PC-3 (cell line): Measurements from ENCODE around the gene AARS2. TPM values are rescaled to one million over a fixed set of nuclear protein-coding genes. Genes with fewer than 3 reads are reported as not detected.
"Not testable (repeated sequence)": the region's sequence is repeated elsewhere in the genome, so short reads cannot be mapped to it uniquely, and the experiment has no call there.

ENCODE experiments used
- ATAC-seq: fragments of 200-7000 bp; cut with Tn5 transposase; 2 replicates; pipeline ENCODE4 v1.9.1; 2020; ENCODE audit warnings: mild to moderate bottlenecking, moderate library complexity
- BruUV-seq: library from RNA; stranded (reverse); fragments of 400-500 nt; replicated peaks from 2 replicates; lab custom pipeline; 2021; lab: Mats Ljungman, UMichigan
- CTCF ChIA-PET: fragments of 300-600 bp; sonication (Branson Sonifier 250); formaldehyde crosslinking; loops from one replicate; lab custom pipeline; 2022; ENCODE audit warnings: antibody characterized with exemption; lab: Charles Lee
- POLR2A ChIA-PET: fragments of 300-600 bp; sonication (Branson Sonifier 250); formaldehyde crosslinking; loops from one replicate; lab custom pipeline; 2022; ENCODE audit warnings: antibody characterized with exemption; ENCODE audit not compliant: unreplicated experiment; lab: Charles Lee
- DNase-seq: peaks from one replicate; pipeline ENCODE4 v3.0.0-alpha.2; 2015
- H2AFZ ChIP-seq: fragments of 300-600 bp; sonication (generic); 2 replicates; pipeline ENCODE4 v1.6.0; 2016; ENCODE audit warnings: antibody characterized with exemption, low read length
- H3F3A ChIP-seq: fragments of 300-600 bp; sonication (generic); one replicate; pipeline ENCODE4 v1.6.0; 2017; ENCODE audit warnings: antibody characterized with exemption, low read length, control low read depth, mild to moderate bottlenecking; ENCODE audit not compliant: unreplicated experiment
- H3K27ac ChIP-seq: fragments of 300-600 bp; sonication (generic); 2 replicates; pipeline ENCODE4 v1.5.1; 2016; ENCODE audit warnings: mild to moderate bottlenecking, low read length
- H3K27me3 ChIP-seq: fragments of 300-600 bp; sonication (generic); 2 replicates; pipeline ENCODE4 v1.6.1; 2016; ENCODE audit warnings: low read length, mixed read lengths
- H3K36me3 ChIP-seq: fragments of 300-600 bp; sonication (generic); 2 replicates; pipeline ENCODE4 v1.6.1; 2016; ENCODE audit warnings: low read depth, mixed run types, low read length, mixed read lengths
- H3K4me1 ChIP-seq: fragments of 300-600 bp; sonication (generic); 2 replicates; pipeline ENCODE4 v1.5.1; 2016; ENCODE audit warnings: low read length; ENCODE audit not compliant: insufficient read depth
- H3K4me2 ChIP-seq: fragments of 300-600 bp; sonication (generic); 2 replicates; pipeline ENCODE4 v1.6.0; 2016; ENCODE audit warnings: low read length
- H3K4me3 ChIP-seq: fragments of 300-600 bp; sonication (generic); 2 replicates; pipeline ENCODE4 v1.5.1; 2016; ENCODE audit warnings: mild to moderate bottlenecking, low read length, mixed read lengths
- H3K79me2 ChIP-seq: fragments of 300-600 bp; sonication (generic); 2 replicates; pipeline ENCODE4 v1.6.1; 2017; ENCODE audit warnings: low read length, mixed read lengths
- H3K9ac ChIP-seq: fragments of 300-600 bp; sonication (generic); 2 replicates; pipeline ENCODE4 v1.6.0; 2016; ENCODE audit warnings: mild to moderate bottlenecking, low read length
- H3K9me2 ChIP-seq: fragments of 300-600 bp; sonication (generic); replicated peaks from 2 replicates; pipeline ENCODE4 v1.6.1; 2016; ENCODE audit warnings: mixed run types, low read length, mixed read lengths
- H3K9me3 ChIP-seq: fragments of 300-600 bp; sonication (generic); 2 replicates; pipeline ENCODE4 v1.6.1; 2016; ENCODE audit warnings: low read length, mixed read lengths
- H4K20me1 ChIP-seq: fragments of 300-600 bp; sonication (generic); 2 replicates; pipeline ENCODE4 v1.6.1; 2016; ENCODE audit warnings: low read length, mixed read lengths
- CTCF ChIP-seq: fragments of 300-600 bp; sonication (generic); conservative IDR thresholded peaks from 2 replicates; pipeline ENCODE4 v1.5.1; 2017; ENCODE audit warnings: antibody characterized with exemption, low read depth, mild to moderate bottlenecking, low read length
- EZH2 ChIP-seq: fragments of 300-600 bp; sonication (generic); IDR thresholded peaks from one replicate; pipeline ENCODE4 v1.6.1; 2017; ENCODE audit warnings: antibody characterized with exemption, mild to moderate bottlenecking, low read length; ENCODE audit not compliant: unreplicated experiment
- EZH2phosphoT487 ChIP-seq: fragments of 300-600 bp; sonication (generic); IDR thresholded peaks from 2 replicates; pipeline ENCODE4 v1.6.1; 2018; ENCODE audit warnings: mild to moderate bottlenecking, antibody characterized with exemption, low read length, borderline replicate concordance
- intact Hi-C: fragments of 100-400 bp; cut with micrococcal nuclease; formaldehyde crosslinking; loops from 2 replicates; pipeline ENCODE4 v1.9.0; 2023
- total RNA-seq: library from RNA; depleted of rRNA; stranded (reverse); fragments of >200 nt; gene quantifications from 2 replicates; pipeline ENCODE4 v1.2.3, GENCODE V29; 2014

Gene AARS2
- total RNA-seq, 1 experiment from 2014 or later = 26.2 TPM

GRCh38 chr6:44316481-44316880, 3.3 kb upstream of the AARS2 start:
- Histone ChIP-seq H3K79me2 (peaks cover 16% of the 10 kb centered on the region), H3K9me3 (no peaks in the 10 kb centered on the region), H3K9ac (no peak overlapping the region), H3F3A (no peaks in the 10 kb centered on the region), H3K4me2 (no peak overlapping the region), H3K4me1 (peaks cover 6% of the 10 kb centered on the region), H3K27me3 (peaks cover 38% of the 10 kb centered on the region), H3K4me3 (no peak overlapping the region), H4K20me1 (no peaks in the 10 kb centered on the region), H3K27ac (no peak overlapping the region), H2AFZ (no peak overlapping the region), H3K36me3 (no peaks in the 10 kb centered on the region), H3K9me2 (no peaks in the 10 kb centered on the region)
- BruUV-seq = no TSS peak
- no peak for TF ChIP-seq EZH2phosphoT487
- no peak for TF ChIP-seq CTCF
- no peak for TF ChIP-seq EZH2
- intact Hi-C loops = no loop called here
- ChIA-PET CTCF (no interaction called here), POLR2A (no interaction called here)
- no peak for DNase-seq
- ATAC-seq = no peak

DNA sequence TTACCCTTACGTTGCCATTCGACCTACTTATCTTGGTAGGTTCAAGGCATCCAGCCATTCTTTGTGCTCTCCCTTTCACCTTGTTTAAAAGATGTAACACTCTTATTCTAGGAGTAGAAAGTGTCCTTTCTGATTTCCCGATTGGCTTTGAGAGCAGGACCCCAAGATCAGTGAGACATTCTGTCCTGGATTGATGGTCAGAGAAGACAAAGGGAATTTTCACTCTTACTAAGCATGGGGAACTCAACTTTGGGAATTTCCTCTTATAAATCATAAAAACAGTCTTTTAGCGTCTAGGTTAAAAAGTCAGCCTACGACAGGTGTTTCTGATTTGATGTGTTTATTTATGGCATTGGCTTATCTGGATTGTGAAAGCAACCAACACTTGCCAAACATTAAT, 2.8 kb upstream of the AARS2 start:
- intact Hi-C loops = no loop called here
- Histone ChIP-seq H3K4me2 (no peak overlapping the region), H3F3A (no peaks in the 10 kb centered on the region), H3K27me3 (peaks cover 32% of the 10 kb centered on the region), H3K36me3 (peaks cover 3% of the 10 kb centered on the region; the same call in 1 of the 2 replicates), H4K20me1 (no peaks in the 10 kb centered on the region), H3K9ac (no peak overlapping the region), H3K4me3 (no peak overlapping the region), H3K79me2 (peaks cover 16% of the 10 kb centered on the region), H3K9me2 (no peaks in the 10 kb centered on the region), H3K4me1 (peaks cover 6% of the 10 kb centered on the region), H3K9me3 (no peaks in the 10 kb centered on the region), H3K27ac (no peak overlapping the region), H2AFZ (no peak overlapping the region)
- BruUV-seq = no TSS peak
- DNase-seq (no peak), ATAC-seq (no peak)
- CTCF ChIA-PET = no interaction called here
- TF ChIP-seq CTCF (no peak), EZH2 (no peak), EZH2phosphoT487 (no peak)
- POLR2A ChIA-PET = no interaction called here

DNA sequence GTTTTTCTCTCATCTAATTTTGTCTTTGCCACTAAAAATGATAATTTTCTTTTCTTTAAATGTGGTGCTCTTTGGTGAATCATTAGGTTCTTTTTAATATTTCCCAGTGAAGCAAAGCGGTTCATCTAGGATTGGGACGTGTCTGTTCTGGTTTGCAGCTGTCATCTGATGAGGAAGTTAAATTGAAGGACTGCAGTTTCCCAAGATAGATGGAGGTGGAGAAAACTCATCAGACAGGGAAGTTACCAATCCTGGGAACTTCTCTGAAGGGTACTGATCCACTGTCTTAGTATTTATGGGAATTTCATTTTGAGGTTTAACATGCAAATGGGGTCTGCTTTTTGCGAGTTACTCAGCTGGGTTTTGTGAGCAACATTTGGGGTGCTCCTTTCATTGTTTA, 2.4 kb upstream of the AARS2 start:
- Histone ChIP-seq H3K4me2 (no peak overlapping the region), H3K36me3 (peaks cover 7% of the 10 kb centered on the region; the same call in 1 of the 2 replicates), H3K9me2 (no peaks in the 10 kb centered on the region), H3K27me3 (peaks cover 28% of the 10 kb centered on the region), H3K9ac (no peak overlapping the region), H2AFZ (no peak overlapping the region), H4K20me1 (no peaks in the 10 kb centered on the region), H3K4me1 (peaks cover 6% of the 10 kb centered on the region), H3F3A (no peaks in the 10 kb centered on the region), H3K79me2 (peaks cover 16% of the 10 kb centered on the region), H3K27ac (no peak overlapping the region), H3K9me3 (no peaks in the 10 kb centered on the region), H3K4me3 (no peak overlapping the region)
- ChIA-PET CTCF (no interaction called here), POLR2A (no interaction called here)
- TF ChIP-seq EZH2 (no peak), EZH2phosphoT487 (no peak), CTCF (no peak)
- intact Hi-C loops = no loop called here
- DNase-seq = no peak
- no peak for ATAC-seq
- no TSS peak for BruUV-seq

DNA sequence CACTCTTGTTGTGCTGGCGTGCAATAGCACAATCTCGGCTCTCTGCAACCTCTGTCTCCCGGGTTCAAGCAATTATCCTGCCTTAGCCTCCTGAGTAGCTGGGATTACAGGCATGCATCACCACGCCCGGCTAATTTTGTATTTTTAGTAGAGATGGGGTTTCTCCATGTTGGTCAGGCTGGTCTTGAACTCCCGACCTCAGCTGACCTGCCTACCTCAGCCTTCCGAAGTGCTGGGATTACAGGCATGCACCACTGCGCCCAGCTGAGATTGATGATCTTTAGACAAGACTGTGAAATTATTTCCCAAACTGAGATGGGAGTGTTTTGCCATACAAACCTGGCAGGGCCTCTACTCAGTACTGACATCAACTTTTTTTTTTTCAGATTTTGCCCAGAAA, 1.5 kb upstream of the AARS2 start:
- H2AFZ ChIP-seq, intact Hi-C loops, H4K20me1 ChIP-seq, POLR2A ChIA-PET, DNase-seq, BruUV-seq, ATAC-seq, H3K9ac ChIP-seq, H3K9me3 ChIP-seq, H3F3A ChIP-seq, CTCF ChIA-PET, H3K4me3 ChIP-seq, H3K27ac ChIP-seq, H3K9me2 ChIP-seq, H3K4me2 ChIP-seq, H3K4me1 ChIP-seq: not testable (repeated sequence)
- Histone ChIP-seq H3K79me2 (peaks cover 16% of the 10 kb centered on the region), H3K36me3 (peaks cover 16% of the 10 kb centered on the region; the same call in 1 of the 2 replicates), H3K27me3 (peaks cover 21% of the 10 kb centered on the region)
